NCI-H2227 treated with DMSO at 0.1 percent for 48 hours (cell line): ENCODE results near the gene LY6G5B.

Source experiments
- DNase-seq: peaks from one replicate; lab custom pipeline; 2025; lab: John Stamatoyannopoulos, UW

Gene LY6G5B

GRCh38 chr6:31663126-31663960 is 6.4 kb upstream of the LY6G5B start:
- DNase-seq, result no peak

GRCh38 chr6:31663961-31664789 is 5.6 kb upstream of the LY6G5B start:
- no peak for DNase-seq

- peak; percentile 95 for DNase-seq
Measured at GRCh38 chr6:31664790-31665500, 4.8 kb upstream of the LY6G5B start, which contains the start of gene GPANK1. Gene GPANK1 (minus strand): TSS chr6:31664997. CDS start chr6:31664478, 519 bp downstream.

DNA sequence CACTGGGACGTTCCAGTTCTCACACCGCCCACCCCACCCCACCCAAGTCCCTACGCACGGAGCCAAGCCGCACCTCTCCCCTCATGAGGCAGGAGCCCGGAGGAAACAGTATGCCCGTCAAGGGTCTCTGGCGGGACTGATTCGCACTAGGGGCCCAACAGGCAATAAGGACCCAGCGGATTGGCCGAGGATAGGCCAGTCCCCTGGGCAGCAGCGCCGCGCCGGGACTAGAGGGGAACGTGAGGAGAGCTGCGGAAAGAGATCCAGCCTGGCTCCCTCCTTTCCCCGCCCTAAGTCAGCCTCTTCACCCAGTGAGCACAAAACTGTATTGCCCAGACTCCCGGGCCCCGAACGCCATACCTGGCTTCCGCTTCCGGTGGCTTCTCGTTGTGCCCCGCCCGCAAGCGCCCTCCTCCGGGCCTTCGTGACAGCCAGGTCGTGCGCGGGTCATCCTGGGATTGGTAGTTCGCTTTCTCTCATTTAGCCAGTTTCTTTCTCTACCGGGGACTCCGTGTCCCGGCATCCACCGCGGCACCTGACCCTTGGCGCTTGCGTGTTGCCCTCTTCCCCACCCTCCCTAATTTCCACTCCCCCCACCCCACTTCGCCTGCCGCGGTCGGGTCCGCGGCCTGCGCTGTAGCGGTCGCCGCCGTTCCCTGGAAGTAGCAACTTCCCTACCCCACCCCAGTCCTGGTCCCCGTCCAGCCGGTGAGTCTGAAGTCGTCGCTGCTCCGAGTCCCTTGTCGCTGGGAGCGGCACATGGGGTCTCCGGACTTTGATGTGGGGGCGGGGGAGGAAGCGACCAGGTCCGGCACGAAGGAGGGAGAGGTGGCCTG is 4.1 kb upstream of the LY6G5B start, which contains the start of gene CSNK2B:
Gene CSNK2B (plus strand): TSS at position 580 of the 836 bp plus-strand sequence. CDS start 752 bp downstream, outside the sequence.
- DNase-seq, result peak; percentile 98

- DNase-seq, result no peak
Measured at GRCh38 chr6:31666337-31666965, 3.3 kb upstream of the LY6G5B start.

DNA sequence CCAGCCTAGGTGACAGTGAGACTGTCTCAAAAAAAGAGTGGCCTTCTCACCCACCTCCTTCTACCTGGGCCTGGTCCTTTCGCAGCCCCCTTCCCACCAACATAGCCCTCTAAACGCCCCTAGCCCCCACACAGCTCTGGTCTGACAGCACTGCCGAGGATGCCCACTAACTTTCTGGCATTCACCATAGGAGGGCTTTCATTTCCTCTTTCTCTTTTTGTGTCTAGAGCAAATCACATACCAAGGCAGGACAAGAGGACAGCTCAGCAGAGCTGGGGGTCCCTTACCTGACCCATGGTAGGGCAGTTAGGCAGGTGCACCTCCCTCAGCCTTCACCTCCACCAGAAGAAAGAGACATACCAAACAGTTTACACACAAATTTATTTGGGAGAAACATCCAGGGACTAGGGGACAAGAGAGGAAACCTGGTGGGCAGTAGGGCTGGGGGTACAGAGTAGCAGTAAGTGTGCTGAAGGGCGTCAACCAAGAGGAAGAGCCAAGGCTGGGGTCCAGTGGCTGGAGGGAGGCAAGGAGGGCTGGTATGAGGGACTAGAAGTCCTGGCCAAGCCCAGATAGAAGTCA is 6.6 kb downstream of the LY6G5B start:
- no peak for DNase-seq

- DNase-seq, result no peak
Measured at GRCh38 chr6:31676904-31677303, 7.1 kb downstream of the LY6G5B start.

DNA sequence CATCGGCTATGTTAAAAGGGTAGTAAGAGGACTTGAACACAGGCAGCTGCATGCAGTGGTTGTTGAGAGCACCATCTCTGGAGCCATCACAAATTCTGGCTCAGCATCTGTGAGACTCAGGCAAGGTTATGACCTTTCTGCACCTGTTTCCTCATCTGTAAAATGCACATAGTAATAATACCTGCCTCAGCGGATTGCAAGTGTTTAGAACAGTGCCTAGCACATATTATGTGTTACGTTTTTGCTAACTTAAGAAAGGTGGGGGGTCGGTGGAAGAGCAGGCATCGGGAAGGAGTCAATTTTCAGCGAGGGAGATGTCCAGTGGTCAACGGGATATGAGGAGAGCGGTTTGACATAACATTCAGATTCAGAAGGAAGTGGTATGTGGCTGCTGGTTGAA is 8.2 kb downstream of the LY6G5B start:
- no peak for DNase-seq

DNA sequence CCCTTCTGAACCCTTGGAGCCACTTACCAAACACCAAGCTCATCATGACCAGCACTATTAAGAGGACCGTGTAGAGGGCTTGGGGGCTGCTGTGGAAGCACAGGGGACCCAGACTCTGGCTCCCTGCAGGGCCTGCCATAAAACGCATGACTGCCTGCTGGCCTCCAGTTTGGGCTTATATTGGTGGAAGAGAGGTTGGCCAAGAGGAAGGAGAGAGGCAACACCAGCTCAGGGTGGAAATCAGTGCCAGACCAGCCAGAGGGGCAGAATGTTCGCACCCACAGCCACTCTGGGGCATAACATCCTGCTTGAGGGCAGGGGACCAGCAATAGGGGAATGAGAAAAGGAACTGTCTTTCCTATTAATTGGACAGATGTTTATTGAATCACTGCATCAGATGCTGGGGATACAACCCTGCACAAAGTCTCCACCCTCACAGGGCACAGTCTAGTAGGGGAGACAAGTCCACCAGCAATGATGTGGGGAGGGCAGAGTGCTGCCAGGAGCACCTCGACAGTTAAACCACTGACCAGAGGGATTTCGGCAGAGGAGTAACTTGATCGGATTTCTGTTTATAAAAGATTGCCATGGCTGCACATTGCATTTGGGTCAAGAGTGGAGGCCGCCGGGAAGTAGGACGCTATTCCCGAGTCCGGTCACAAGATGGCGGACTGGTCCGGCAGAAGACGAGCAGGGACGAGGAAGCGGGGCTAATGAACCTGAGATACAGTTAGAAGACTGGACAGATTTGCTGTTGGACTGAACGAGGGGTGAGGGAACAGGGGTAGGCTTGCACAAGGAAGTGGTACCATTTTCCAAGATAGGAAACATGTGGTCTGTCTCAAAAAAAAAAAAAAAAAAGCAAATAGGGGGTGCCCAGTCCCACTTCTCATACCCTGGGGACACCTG is 10.7 kb downstream of the LY6G5B start, which contains the start of gene LY6G5C:
Gene LY6G5C (minus strand): TSS at position 842 of the 909 bp plus-strand sequence. CDS start 694 bp downstream, at position 148.
- DNase-seq, result peak; percentile 88

DNA sequence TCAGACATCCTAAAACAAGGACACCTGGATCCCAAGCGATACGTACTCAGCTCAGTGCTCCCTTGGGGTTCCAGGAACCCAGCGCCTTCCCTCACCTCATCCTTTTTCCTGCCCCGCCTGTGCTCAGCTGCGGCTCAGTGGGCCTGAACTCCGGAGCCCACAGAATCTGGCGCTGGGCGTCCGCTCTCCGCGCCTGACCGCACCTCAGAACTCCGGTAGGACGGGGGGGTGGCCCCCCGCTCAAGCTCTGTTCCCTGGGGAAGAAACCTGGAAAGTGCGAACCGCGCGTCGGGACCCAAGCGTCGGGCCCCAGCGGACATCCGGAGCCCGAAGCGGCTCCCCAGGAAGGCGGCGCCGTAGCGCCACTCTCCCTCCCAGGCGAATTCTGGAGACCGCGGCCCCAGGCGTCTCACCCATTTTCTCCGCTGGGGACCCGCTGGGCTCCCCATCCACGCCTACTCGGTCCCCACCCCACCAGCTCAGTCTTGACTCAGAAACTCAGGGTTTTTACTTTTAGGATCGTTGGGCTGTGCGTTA is 11.4 kb downstream of the LY6G5B start:
- no peak for DNase-seq

GRCh38 chr6:31683591-31683990 is 13.8 kb downstream of the LY6G5B start:
- DNase-seq, result no peak

DNA sequence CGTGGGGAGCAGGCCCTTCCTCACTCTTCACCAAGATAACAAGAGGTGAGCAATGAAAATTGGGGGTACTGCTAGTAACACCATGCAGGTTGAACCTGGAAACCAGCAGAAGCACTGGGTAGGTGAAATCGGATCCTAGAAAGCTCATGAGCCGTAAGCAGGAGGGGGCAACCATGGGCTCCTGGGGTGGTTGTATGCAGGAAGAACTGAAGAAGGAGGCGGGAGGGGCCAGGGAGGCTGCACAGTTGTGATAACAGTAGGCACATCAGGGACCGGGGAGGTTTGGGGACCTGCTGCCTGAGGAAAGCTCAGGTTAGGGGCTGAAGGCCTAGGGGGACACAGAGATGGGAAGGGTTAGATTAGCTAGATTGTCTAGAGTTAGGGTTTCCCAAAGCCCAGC is 16.7 kb downstream of the LY6G5B start:
- no peak for DNase-seq

- no peak for DNase-seq
Measured at GRCh38 chr6:31687321-31687720, 17.5 kb downstream of the LY6G5B start.

GRCh38 chr6:31687860-31688693 is 18.3 kb downstream of the LY6G5B start:
- no peak for DNase-seq

DNA sequence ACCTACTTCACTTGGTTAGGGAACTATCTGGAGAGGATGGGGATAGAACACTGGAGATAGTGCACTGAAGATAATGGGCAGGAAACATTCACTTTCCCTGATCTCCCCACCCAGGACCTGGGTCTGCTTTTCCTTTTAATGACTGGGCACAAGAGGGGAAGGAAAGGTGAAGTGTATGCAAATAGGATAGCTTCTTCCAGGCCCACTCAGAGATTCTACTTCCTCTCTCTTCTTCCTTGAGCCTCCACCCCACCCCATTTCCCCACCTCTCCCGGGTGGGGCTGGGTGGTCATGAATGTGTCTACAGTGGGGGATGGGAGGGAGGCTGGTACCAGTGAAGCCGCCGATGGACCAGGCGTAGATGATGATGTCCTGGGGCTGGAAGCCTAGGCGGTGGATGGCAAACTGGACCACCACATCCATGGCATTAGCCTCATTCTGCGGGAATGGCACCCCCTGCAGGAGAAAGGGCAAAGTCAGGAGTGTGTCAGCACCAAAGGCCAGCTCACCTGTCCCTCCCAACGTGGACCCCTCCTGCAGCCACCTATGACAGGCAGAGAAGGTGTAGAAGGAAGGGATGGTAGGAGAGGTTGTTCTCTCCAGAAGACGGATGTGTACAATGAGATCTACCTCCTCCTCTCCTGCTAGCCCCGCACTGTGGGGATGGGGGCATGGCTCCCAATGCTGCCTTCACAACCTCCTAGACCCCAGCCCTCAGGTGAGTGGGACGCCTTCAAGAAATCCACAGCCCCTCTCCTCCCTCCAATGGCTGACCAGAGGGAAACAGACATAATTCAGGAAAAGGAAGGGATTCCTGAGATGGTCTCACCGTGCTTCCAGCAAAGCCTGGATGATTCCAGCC is 19.7 kb downstream of the LY6G5B start:
- DNase-seq, result no peak

DNA sequence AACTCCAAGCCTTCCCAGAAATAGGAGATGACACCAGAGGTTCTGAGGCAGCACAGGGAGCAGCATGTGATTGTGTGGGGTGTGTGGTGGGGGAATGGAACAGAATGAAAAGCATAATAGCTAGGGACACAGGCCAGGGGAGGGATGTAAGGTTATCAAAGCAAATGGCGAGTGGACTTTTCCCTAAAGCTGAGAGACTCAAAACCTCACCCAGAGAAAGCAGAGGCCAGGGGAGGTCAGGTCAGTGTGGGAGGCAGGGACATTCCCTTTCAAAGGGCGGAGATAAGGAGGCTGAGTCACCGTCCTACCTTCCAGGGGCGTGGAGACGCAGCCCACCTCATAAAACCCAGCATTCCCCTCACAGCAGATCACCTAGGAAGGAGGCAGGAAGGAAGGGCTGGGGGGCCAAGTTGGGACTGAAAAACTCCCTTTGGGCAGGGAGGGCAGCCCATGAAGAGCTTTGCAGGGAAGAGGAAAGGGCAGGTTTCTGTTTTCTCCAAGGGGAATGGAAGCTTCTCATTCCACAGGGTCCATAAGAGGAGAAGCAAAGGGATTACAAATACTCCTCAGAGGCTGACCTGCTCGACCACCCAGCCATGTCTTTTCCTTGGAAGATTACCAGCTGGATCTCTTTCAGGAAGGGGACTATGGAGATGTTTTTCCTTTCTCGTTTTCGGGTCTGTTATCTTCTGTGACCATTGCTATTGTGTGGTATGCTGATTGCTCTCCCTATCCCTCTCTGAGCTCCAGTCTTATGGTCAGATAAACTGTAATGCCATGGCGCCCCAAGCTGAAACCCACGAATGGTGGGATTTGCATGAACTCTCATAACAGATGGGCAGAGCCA is 20.7 kb downstream of the LY6G5B start:
- no peak for DNase-seq
